Osteocyte (in vitro differentiated cells): Measurements from ENCODE around the gene TRAP1. TPM values are rescaled to one million over a fixed set of nuclear protein-coding genes. Genes with fewer than 3 reads are reported as not detected.
"Not testable (repeated sequence)": the region's sequence is repeated elsewhere in the genome, so short reads cannot be mapped to it uniquely, and the experiment has no call there.

ENCODE experiments used
- DNase-seq: peaks from one replicate; pipeline ENCODE4 v3.0.0; 2021; ENCODE audit warnings: mixed read lengths; ENCODE audit not compliant: unreplicated experiment; ENCODE audit errors: extremely low spot score
- H3K27ac Mint-ChIP-seq: one replicate; pipeline ENCODE4 v1.8.0; 2021; ENCODE audit warnings: mild to moderate bottlenecking, mixed read lengths; ENCODE audit not compliant: unreplicated experiment
- H3K27me3 Mint-ChIP-seq: one replicate; pipeline ENCODE4 v1.8.0; 2021; ENCODE audit warnings: mixed read lengths; ENCODE audit not compliant: unreplicated experiment
- H3K36me3 Mint-ChIP-seq: one replicate; pipeline ENCODE4 v1.8.0; 2021; ENCODE audit warnings: mixed read lengths; ENCODE audit not compliant: unreplicated experiment
- H3K4me1 Mint-ChIP-seq: one replicate; pipeline ENCODE4 v1.8.0; 2021; ENCODE audit warnings: mixed read lengths; ENCODE audit not compliant: unreplicated experiment
- H3K4me3 Mint-ChIP-seq: one replicate; pipeline ENCODE4 v1.8.0; 2021; ENCODE audit warnings: mild to moderate bottlenecking, moderate library complexity, mixed read lengths; ENCODE audit not compliant: unreplicated experiment
- H3K9me3 Mint-ChIP-seq: one replicate; pipeline ENCODE4 v1.8.0; 2021; ENCODE audit warnings: mixed read lengths; ENCODE audit not compliant: unreplicated experiment
- total RNA-seq: library from RNA; stranded (reverse); gene quantifications from 2 replicates; pipeline ENCODE4 v1.2.1, GENCODE V29; 2021
- TF ChIP-seq, protein P1 (sequence below): fragments of 200-600 bp; sonication (generic); IDR thresholded peaks from 2 replicates; pipeline ENCODE4 v1.5.0; 2021; ENCODE audit warnings: antibody characterized with exemption, mild to moderate bottlenecking, moderate library complexity

The TRAP1 gene
- total RNA-seq, 1 donor from 2014 or later, result 81.9 TPM

DNA sequence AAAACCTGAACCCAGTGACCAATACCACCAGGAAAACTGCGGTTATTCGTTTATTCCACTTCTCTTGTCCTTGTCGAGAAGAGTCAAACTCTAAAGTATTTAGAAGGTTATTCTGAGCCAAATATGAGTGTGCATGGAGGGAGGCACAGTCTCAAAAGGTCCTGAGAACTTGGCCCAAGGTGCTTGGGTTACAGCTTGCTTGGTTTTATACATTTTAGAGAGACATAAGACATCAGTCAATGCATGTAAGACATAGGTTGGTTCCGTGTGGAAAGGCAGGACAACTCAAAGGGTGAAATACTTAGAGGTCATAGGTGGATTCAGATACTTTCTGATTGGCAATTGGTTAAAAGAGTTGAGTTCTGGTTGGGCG lies 681 bp upstream of the TRAP1 start:
- Mint-ChIP-seq H3K4me3 (peak overlapping the region; percentile 78), H3K27me3 (no peaks in the 10 kb centered on the region), H3K4me1 (peaks cover 17% of the 10 kb centered on the region), H3K36me3 (peaks cover 8% of the 10 kb centered on the region), H3K9me3 (no peaks in the 10 kb centered on the region), H3K27ac (peak overlapping the region; percentile 70)
- no peak for DNase-seq
- TF ChIP-seq, protein P1, sequence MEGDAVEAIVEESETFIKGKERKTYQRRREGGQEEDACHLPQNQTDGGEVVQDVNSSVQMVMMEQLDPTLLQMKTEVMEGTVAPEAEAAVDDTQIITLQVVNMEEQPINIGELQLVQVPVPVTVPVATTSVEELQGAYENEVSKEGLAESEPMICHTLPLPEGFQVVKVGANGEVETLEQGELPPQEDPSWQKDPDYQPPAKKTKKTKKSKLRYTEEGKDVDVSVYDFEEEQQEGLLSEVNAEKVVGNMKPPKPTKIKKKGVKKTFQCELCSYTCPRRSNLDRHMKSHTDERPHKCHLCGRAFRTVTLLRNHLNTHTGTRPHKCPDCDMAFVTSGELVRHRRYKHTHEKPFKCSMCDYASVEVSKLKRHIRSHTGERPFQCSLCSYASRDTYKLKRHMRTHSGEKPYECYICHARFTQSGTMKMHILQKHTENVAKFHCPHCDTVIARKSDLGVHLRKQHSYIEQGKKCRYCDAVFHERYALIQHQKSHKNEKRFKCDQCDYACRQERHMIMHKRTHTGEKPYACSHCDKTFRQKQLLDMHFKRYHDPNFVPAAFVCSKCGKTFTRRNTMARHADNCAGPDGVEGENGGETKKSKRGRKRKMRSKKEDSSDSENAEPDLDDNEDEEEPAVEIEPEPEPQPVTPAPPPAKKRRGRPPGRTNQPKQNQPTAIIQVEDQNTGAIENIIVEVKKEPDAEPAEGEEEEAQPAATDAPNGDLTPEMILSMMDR, result no peak

DNA sequence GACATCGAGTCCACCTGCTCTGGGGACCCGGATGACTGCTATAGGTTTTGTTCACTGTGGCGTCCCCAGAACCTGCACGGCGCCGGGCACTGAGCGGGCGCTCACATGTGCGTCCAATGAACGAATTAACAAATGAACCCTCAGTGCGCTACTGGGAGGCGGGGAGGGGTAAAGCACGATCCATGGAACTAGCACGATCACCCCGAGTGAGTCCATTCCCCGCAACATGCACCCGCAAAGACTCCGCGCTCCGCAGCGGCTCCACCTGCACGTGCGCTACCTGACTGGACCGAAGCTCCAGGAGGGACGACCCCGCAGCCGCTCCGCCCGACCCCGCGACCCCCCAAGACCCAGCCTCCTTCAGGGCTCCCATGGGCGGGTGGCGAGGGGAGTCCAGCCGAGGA lies 491 bp downstream of the TRAP1 start:
- TF ChIP-seq, protein P1, result no peak
- peak overlapping the region; percentile 63 for H3K27ac Mint-ChIP-seq
- DNase-seq, result no peak
- peaks cover 8% of the 10 kb centered on the region for H3K36me3 Mint-ChIP-seq
- H3K27me3 Mint-ChIP-seq, result no peaks in the 10 kb centered on the region
- no peaks in the 10 kb centered on the region for H3K9me3 Mint-ChIP-seq
- H3K4me3 Mint-ChIP-seq, result peak overlapping the region; percentile 86
- peaks cover 19% of the 10 kb centered on the region for H3K4me1 Mint-ChIP-seq

DNA sequence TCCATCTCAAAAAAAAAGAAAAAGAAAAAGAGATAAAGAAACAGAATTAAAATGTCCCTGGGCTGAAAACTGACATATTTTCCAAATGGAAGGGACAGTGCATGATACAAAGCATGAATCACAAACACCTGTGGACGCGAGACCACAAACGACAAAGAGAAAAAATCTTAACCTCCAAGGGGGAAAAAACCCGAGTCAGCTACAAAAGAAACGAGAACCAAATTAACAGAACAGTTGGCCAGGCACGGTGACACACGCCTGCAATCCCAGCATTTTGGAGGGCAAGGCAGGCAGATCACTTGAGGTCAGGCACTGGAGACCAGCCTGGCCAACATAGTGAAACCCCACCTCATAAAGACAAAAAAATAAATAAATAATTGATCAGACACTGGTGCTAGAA lies 1.9 kb downstream of the TRAP1 start:
- H3K36me3 Mint-ChIP-seq, result peaks cover 8% of the 10 kb centered on the region
- DNase-seq, result no peak
- H3K27me3 Mint-ChIP-seq, result no peaks in the 10 kb centered on the region
- peaks cover 19% of the 10 kb centered on the region for H3K4me1 Mint-ChIP-seq
- peak overlapping the region; percentile 42 for H3K4me3 Mint-ChIP-seq
- TF ChIP-seq, protein P1, result no peak
- no peaks in the 10 kb centered on the region for H3K9me3 Mint-ChIP-seq
- H3K27ac Mint-ChIP-seq, result no peak overlapping the region

DNA sequence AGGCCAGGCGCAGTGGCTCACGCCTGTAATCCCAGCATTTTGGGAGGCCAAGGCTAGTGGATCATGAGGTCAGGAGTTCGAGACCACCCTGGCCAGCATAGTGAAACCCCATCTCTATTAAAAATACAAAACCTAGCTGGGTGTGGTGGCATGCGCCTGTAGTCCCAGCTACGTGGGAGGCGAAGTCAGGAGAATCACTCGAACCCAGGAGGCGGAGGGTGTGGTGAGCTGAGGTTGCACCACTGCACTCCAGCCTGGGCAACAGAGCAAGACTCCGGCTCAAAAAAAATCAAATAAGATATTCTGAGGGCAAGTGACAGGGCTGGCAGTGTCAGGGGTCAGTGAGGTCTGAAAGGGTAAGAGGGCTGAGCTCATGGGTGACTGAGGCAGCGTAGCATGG lies 2.9 kb downstream of the TRAP1 start:
- H3K4me3 Mint-ChIP-seq, H3K27ac Mint-ChIP-seq: not testable (repeated sequence)

DNA sequence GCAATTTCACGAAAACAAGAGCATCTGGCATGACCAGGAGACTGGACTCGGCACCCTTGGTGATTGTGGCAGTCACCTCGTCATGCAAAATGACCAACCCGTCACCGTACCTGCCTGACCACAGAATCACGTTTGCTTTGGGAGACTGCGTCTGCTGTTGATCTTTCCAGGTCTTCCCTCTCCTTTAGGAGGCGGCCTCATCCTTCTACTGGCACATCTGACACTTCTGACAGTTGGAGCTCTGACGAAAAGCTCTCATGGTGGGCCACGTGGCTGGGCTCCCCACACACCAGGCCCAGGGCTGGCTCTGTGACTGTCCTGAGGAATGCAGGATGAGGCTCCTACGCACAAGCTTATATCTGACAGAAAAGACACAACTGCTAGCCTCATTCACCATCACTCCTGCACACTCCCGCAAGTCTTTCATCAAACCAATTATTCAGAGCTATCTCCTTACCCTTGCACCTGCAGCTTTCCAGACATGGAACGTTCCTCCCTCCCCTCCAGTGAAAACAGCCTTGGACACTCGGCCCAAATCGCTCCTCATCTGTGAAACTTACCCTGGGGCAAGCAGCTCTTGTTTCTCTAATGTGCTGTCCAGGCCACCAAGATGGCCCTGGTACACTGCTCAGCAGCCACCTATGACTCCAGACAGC lies 3.6 kb downstream of the TRAP1 start:
- Mint-ChIP-seq H3K27ac (no peak overlapping the region), H3K36me3 (peaks cover 10% of the 10 kb centered on the region), H3K27me3 (no peaks in the 10 kb centered on the region), H3K4me3 (no peak overlapping the region), H3K4me1 (peaks cover 19% of the 10 kb centered on the region), H3K9me3 (no peaks in the 10 kb centered on the region)
- DNase-seq, result no peak
- TF ChIP-seq, protein P1, result no peak

More for the DNA sequence above, 2.9 kb downstream of the TRAP1 start:
- DNase-seq, H3K9me3 Mint-ChIP-seq, H3K27me3 Mint-ChIP-seq, H3K36me3 Mint-ChIP-seq: not testable (repeated sequence)
- H3K4me1 Mint-ChIP-seq, result peaks cover 19% of the 10 kb centered on the region
